SHP77 treated with DMSO at 0.1 percent for 48 hours (cell line): Measurements from ENCODE around the gene TMEM158.

Source experiments
- DNase-seq: peaks from one replicate; lab custom pipeline; 2025; lab: John Stamatoyannopoulos, UW

The TMEM158 gene

DNA sequence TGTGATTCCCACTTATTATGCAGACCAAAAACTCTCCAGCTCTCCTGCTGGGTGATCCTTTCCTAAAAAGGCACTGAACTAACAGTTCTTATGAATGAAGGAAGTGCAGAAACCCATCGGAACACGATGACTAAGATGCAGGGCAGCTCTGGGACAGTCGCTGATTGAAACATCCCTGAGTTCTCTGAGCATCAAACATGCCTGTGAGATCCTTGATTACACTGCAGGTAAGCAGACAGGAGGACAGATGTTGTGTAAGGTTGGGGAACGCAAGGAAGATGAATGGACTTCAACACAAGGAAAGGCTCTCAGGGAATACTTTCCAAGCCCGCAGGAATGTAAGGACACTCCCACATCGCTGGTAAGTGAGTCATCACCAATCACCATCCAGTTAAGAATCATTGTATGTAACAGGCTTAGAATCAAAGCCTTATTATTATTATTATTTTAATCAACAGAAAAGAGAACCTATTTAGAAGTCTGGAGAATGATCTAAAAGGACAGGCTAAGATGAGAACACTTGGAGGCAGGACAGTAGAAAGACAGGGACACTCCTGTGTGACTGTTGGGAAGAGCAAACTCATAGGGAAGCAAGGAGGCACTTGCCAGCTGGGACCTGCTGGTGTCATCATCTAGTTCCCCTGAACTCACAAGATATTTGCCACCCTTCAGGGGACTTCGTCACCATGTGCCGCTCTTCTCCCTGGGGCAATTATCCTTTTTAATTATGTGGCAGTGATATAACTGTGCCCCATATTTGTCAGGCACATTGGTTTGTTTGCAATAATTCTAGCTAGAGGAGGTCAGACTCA, 26.0 kb downstream of the TMEM158 start:
- DNase-seq, result no peak

DNA sequence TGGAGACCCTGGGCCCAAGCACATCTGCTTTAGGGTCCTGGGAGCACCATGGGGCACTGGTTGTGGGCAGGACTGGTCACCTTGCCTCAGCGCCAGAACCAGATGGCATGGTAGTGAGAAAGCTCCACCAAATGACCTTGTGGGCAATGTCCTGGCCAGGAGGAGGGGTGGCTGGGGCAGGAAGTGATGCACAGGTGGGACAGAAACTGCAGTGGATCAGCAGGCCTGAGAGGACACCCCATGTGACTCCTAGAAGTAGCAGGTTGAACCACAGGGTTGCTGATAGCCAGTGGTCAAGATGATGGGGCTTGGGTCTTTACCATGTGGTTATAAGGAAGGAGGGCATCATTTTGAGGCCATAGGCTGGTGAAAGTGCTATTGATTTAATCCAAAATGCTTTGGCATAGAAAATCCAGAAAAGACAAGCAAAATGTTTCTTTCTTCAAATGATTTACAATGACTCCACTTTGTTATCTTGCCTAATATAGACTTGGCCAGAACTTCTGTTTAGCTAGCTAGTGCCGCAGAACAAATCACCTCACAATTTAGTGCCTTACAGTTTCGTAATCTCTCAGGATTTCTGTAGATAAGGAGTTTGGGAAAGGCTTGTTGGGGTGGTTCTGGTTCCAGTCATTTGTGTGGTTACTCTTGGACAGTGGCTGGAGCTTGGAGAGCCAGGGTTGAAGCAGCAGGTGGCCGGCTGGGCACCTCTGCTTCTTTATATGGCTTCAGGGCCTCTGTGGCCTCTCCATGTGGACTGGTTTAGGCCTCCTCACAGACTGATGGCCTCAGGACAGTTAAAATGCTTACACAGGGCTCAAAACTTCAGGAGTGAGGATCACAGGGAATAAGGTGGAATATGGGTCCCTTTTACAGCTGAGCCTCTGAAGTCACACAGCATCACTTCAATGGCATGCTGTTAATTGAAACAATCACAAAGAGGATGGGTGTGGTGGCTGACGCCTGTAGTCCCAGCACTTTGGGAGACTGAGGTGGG, 27.5 kb downstream of the TMEM158 start:
- DNase-seq, result no peak

GRCh38 chr3:45194791-45195190, 31.3 kb downstream of the TMEM158 start:
- no peak for DNase-seq

- DNase-seq, result no peak
Measured at GRCh38 chr3:45191924-45192417, 34.1 kb downstream of the TMEM158 start.

DNA sequence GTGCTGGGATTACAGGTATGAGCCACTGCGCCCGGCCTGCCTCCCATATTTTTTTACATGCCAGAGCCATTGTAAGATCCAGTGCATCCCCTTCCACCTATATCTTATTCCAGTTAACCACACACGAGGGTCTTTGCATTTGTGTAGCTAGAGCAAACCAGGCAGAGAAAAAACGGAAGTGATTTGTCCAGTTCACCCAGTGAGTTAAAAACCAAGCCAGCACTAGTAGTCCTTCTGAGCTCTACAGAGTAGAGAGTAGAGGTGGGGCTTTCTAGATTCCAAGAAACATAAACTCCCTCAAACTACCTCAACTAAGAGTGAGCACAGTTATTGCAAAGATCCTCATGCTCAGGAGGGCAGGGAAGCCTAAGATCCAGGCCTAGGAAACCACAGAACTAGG, 34.7 kb downstream of the TMEM158 start:
- no peak for DNase-seq

- no peak for DNase-seq
Measured at GRCh38 chr3:45188719-45189659, 37.1 kb downstream of the TMEM158 start.

DNA sequence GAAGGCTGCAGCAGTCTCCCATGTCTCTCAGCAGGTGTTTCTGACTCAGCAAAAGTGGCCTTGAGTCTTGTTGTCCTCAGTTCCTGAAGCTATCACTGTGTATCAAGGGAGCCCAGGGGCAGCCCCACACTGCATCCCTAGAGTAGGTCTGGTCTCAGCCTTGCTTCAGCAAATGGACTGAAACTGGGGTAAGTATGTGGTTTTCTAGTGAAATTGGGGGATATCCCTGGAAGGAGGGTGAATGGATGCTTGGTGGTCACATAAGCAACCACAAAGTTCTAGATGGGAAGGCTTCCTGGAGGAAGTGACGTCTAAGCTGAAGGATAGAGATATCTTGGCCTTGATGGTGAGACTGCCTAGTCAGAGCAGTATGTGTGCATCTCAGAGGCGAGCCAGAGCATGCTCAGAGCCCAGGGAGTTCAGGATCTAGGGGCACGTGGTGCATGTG, 38.4 kb downstream of the TMEM158 start:
- DNase-seq, result no peak

GRCh38 chr3:45186871-45187270, 39.2 kb downstream of the TMEM158 start:
- DNase-seq, result no peak

DNA sequence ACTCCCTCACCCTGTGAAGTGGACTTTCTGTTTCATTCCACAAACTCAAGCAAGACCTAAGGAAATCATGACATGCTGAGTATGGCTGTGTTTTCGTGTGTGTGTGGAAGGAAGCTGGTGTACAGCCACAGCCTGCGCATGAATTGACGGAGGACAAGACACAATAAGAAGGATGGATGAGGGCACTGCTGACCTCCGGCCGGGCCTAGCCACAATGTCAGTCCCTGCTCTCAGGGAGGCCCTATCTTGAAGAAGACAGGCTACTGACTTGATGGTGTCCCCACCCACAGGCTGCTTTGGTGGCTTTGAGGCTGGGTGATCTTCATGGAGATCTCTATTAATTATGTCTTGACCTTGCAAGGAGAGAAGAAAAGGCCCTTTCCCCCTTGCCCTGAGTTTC, 40.6 kb downstream of the TMEM158 start:
- no peak for DNase-seq

DNA sequence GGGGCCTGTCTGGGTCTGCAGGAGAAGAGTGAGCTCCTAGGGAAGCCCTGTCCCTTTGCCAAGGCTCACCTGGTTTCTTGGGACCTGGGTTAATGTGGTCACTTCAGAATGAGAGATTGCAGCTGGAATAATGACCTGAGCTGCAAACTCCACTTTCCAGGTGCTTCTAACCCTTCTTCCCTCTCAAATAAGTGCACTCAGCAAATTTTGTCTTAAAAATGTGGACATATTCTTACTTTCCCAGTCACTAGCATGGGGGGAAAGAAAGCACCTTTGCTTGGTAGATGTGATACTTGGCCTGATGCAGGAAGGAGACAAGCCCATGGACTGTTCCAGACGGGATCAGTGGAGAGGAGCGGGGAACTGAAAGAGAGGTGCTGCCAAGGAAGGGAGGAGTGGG, 41.0 kb downstream of the TMEM158 start:
- no peak for DNase-seq

DNA sequence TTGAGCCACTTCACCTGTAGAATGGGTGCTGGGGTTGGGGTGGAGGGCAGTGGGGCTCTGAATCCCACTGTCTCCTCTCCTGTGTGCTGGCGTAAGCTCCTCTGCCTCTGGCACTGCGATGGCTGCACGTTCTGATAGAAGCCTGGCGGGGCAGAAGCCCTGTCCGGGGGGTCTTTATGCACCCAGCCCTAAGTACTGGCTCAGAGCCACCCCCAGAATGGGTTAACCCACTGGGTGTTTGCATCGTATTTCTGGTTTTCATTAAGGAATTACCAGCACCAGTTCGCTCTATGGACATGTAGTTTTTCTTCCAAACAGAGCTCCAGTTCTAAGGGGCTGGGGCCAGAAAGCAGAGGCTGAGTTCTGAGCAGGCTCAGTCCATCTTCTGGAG, 42.2 kb downstream of the TMEM158 start:
- DNase-seq, result no peak

- no peak for DNase-seq
Measured at GRCh38 chr3:45182915-45183871, 42.9 kb downstream of the TMEM158 start.

GRCh38 chr3:45181496-45181895, 44.6 kb downstream of the TMEM158 start:
- DNase-seq, result no peak

GRCh38 chr3:45180899-45181298, 45.2 kb downstream of the TMEM158 start:
- no peak for DNase-seq

- DNase-seq, result no peak
Measured at GRCh38 chr3:45180051-45180450, 46.0 kb downstream of the TMEM158 start.

- DNase-seq, result no peak
Measured at GRCh38 chr3:45179163-45179562, 46.9 kb downstream of the TMEM158 start.

DNA sequence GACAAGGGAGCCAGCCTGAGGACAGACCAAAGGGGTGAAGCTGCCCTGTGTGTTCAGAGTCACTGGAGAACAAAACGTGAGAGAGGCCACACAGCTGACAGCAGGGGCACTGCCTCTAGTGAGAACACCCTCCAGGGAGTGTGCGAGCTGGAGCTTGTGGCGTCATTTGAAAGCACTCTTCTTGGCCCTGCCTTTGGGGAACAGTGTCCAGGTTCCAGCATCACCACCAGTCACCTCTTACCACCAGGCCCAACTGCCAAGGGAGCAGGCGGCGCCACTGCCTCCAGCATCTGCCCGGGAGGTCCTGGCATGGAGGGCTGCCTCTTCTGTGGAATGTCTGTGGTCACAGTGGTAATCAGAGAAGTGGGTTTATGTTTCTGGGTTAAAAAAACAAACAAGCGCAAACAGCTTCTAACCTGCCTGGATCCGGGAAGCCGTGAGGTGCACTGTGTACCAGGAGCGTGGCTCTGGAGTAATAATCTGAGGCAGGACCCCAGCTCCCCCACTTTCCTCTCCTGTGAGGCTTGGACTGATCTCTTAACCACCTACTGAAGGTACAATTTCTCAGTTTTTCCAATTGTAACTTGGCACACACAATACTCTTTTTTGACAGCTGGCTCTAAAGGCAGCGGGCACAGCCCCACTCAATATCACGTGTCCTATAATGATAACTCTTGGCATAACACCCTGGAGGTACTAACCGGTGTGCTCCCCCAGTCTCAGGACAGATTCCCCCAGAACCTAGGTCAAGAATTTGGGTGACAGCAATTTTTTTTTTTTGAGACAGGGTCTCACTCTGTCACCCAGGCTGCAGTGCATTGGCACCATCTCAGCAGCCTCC, 47.7 kb downstream of the TMEM158 start:
- no peak for DNase-seq

- no peak for DNase-seq
Measured at GRCh38 chr3:45176912-45177311, 49.2 kb downstream of the TMEM158 start.
